Adipose tissue (tissue), 3 donors: Measurements from ENCODE around the gene NCAN. TPM values are rescaled to one million over a fixed set of nuclear protein-coding genes. Genes with fewer than 3 reads are reported as not detected.
"Not testable (repeated sequence)": the region's sequence is repeated elsewhere in the genome, so short reads cannot be mapped to it uniquely, and the experiment has no call there.

Source experiments
- H3K27ac ChIP-seq: one replicate; pipeline ENCODE4 v1.5.1; 2013; ENCODE audit warnings: low read depth, low read length
- WGBS, 3 donors: extraction: QIAGEN DNeasy Blood & Tissue Kit; methylation state at CpG; one replicate each; pipeline ENCODE4 v1.1.7; 2013; 5-methylcytosine and 5-hydroxymethylcytosine counted together
- polyA plus RNA-seq, 3 donors: library from polyadenylated mRNA; stranded (reverse); fragments of 200-250 nt; gene quantifications; one replicate each; pipeline ENCODE4 v1.2.3, GENCODE V29; 2013
- donor health status: healthy with polysubstance abuse.
- donor health status: Bipolar disorder and iron deficiency.
- donor health status: healthy.

Gene NCAN
- polyA plus RNA-seq, 3 donors = 0.01 to 0.06 TPM; not detected in 1

DNA sequence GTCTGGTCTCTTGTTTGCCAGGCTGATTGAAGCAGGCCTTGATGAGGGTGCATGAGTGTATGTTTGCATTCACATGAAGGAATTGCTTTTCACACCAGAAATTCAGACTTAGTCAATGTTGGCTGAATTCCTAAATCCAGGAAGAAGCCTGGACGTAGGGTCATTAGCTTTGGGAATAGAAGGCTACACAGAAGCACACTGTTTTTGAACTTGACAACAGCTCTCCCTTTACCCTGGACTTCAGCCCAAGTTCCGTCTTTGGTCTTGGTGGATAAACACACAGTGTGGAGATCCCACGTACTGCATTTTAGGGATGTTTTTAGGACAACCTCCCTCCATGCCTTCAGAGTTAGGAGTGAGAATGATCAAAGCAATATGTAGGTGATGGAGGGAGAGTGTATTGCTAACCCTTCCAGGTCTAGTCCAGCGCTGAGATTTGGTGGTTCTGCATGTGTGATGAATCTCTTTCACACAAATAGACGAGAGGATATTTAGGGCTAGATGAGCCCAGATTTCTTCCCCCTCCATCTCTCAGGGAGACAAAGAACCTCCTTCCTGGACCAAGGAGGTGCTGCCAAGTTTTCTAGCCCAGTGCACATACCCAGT, 38.5 kb downstream of the NCAN start:
- no peak overlapping the region for H3K27ac ChIP-seq
- 39 to 50% (median 49%) methylated on average over 5 of the region's 5 CpGs for WGBS, 3 donors

DNA sequence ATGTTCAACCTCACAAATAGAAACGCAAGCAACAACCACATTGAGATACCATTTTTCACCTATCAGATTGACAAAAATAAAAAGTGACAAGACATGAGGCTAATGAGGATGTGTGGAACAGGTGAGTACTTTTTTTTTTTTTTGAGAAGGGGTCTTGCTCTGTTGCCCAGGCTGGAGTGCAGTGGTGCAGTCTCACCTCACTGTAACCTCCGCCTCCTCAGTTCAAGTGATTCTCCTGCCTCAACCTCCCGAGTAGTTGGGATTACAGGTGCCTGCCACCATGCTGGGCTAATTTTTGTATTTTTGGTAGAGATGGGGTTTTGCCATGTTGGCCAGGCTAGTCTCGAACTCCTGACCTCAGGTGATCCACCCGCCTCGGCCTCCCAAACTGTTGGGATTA, 41.7 kb downstream of the NCAN start:
- WGBS, 3 donors = 84 to 88% (median 88%) methylated on average over 6 of the region's 6 CpGs
- not testable (repeated sequence) for H3K27ac ChIP-seq

GRCh38 chr19:19256072-19256969, 44.6 kb downstream of the NCAN start:
- 50 to 60% (median 51%) methylated on average over 17 of the region's 17 CpGs for WGBS, 3 donors
- no peak overlapping the region for H3K27ac ChIP-seq

DNA sequence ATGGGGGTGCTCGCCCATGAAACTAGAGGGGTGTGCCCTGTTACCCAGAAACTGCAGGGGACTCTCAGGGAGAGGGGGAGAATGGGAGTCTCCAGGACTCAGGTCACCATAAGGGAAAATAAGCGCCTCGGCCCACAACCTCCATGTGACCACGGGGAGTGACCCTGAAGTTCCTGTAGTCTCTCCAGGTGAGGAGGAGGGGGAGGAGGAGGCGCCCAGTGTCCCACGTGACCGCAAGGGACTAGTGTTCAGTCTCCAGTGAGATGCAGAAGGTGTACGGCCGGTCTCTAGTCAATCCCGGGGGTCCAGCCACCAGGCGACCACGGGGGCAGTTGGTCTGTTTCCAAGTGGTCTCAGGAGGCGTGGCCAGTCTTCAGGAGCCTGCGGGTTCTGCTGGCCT, 45.4 kb downstream of the NCAN start:
- no peak overlapping the region for H3K27ac ChIP-seq
- 44 to 73% (median 73%) methylated on average over 14 of the region's 14 CpGs for WGBS, 3 donors

- H3K27ac ChIP-seq = no peak overlapping the region
- 75 to 86% (median 75%) methylated on average over 71 to 72 of the region's 72 CpGs for WGBS, 3 donors
These were observed 46.3 kb downstream of the NCAN start for GRCh38 chr19:19257836-19258588.

DNA sequence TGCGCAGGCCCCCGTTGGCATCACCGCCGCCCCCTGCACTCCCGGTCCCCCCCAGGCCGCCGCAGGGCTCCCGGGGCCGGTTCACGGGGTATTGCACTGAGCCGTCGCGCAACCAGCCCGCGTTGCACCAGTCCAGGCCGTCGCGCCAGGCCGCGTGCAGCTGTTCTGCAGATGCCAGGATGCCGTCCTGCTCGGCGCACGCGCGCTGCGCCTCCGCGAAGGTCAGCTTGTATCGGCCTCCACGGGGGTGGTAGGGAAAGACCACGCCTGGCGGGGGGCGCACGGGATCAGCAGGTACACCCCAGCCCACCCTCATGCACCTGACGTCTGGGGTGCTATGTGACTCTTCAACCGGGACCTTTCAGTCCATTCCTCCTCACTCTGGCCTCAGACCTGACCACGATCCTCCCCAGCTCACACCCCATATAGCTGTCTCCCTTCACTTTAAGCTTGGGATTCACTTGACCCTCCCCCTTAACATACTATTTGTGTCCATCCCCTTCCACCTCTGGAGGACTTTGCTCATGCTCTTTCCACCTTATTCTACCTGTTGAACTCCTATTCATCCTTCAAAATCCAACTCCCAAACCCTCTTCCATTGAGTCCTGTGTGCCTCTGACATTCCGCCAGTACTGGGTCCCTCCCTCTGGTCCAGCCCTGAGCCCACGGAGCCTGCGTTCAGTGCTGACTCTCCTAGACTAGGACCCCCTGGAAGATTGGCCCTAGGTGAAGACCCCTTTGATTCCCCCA, 47.0 kb downstream of the NCAN start:
- H3K27ac ChIP-seq = no peak overlapping the region
- WGBS, 3 donors = 91 to 94% (median 93%) methylated on average over 38 to 41 of the region's 41 CpGs

- H3K27ac ChIP-seq = no peak overlapping the region
- 67 to 87% (median 85%) methylated on average over 2 of the region's 2 CpGs for WGBS, 3 donors
These were observed 48.0 kb downstream of the NCAN start for GRCh38 chr19:19259741-19260140.

DNA sequence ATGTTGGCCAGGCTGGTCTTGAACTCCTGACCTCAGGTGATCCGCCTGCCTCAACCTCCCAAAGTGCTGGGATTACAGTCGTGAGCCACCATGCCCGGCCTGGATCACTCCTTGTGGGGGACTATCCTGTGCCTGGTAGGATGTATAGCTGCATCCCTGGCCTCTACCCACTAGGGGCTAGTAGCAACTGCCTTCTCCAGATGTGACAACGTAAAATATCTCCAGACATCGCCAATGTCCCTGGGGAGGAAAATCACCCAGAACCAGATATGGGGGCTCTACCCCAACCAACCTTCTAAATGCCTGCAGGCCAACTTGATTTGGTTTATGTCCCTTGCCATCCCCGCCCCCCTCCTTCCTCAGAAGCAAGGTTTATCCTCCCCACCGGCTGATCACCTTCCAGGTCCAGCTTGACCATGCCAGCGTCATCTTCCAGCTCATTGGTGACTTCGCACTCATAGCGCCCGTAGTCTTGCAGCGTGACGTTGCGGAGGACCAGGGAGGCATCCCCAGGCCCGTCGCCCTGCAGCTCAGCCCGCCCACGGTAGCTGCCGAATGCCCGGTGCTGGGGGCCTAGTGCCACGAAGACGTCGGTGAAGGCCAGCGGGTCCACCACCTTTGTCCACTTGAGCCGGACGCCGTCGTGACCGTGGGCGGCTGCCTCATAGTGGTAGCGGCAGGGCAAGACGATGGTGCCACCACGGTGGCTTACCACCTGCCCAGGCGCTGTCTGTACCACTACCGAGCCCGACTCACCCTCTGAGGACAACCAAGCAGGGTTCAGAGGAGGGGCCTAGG, 48.9 kb downstream of the NCAN start:
- no peak overlapping the region for H3K27ac ChIP-seq
- WGBS, 3 donors = 53 to 57% (median 54%) methylated on average over 36 of the region's 36 CpGs

GRCh38 chr19:19261350-19262189, 49.8 kb downstream of the NCAN start:
- no peak overlapping the region for H3K27ac ChIP-seq
- 1 to 2% (median 2%) methylated on average over 47 to 52 of the region's 52 CpGs for WGBS, 3 donors

GRCh38 chr19:19262190-19263057, 50.7 kb downstream of the NCAN start:
- no peak overlapping the region for H3K27ac ChIP-seq

GRCh38 chr19:19263886-19264487, 52.2 kb downstream of the NCAN start:
- no peak overlapping the region for H3K27ac ChIP-seq
- WGBS, 3 donors = 73 to 82% (median 77%) methylated on average over 7 of the region's 7 CpGs

More at GRCh38 chr19:19262190-19263057, 50.7 kb downstream of the NCAN start:
- 7 to 10% (median 9%) methylated on average over 27 to 31 of the region's 31 CpGs for WGBS, 3 donors

- WGBS, 3 donors = 95 to 98% (median 98%) methylated on average over 3 of the region's 3 CpGs
- H3K27ac ChIP-seq = no peak overlapping the region
These were observed 55.5 kb downstream of the NCAN start for GRCh38 chr19:19267305-19267704.

DNA sequence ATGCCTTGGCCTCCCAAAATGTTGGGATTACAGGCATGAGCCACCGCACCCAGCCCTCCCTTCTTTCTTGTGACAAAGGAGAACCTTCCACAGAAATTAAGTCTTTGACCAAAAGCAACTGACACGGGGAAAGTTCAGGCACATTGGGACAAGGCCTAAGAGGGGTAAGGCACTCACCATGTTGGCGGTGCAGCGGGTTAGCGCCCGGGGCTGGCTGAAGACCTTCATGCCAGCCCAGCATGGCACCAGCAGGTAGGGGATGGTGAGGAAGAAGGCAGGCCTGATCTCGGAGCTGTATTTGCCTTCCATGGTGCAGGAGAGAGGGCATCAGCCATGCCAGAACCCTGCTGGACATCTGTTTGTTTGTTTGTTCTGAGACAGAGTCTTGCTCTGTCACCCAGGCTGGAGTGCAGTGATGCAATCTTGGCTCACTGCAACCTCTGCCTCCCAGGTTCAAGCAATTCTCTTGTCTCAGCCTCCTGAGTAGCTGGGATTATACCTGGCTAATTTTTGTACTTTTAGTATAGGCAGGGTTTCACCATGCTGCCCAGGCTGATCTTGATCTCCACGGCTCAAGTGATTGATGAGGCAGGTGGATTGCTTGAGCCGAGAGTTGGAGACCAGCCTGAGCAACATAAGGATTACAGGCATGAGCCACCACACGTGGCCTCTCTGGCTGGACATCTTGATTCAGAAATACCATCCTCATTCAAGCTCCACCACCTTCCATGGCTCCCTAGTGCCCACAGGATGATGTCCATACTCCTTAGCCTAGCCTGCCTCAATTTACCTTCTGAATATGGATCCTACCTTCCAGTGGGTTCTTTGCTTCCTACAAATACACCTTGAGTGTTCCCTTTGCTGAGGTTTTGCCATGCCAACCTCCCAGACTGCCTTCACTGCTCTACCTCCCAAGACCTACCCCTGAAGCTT, 57.0 kb downstream of the NCAN start:
- WGBS, 3 donors = 73 to 81% (median 76%) methylated on average over 10 of the region's 10 CpGs
- H3K27ac ChIP-seq = no peak overlapping the region

DNA sequence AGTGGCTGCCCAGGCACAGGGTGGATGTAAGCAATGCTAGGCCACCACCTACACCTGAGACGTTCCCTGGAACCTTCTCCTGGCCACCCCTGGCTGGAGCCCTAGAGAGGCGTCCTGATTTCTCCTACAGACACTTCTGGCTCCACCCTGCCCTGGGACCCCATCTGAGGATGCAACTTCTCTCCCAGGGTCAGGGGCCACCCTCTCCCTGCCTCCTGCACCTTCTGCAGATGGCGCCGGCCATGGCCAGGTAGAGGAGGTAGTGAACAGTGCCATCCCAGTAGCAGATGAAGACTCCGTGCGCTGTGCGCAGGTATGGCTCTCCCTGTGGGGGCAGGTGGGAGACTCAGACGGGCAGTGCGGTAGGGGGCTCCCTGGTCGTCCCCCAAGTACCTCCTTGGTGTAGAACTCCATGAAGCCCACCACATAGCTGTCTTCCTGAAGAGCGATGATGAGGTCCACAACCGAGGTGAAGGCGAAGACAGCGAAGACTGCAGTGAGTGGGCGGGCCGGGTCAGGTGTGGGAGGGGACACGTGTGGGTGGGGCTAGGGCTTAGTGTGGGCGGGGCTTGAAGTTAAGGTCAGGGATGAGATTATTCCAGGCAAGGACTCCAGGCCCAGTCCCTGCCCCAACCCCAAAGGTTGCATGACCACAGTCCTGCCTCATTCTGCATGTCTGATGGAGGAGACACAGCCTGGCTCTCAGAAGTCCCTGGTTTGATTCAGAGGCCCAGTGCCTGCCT, 58.4 kb downstream of the NCAN start:
- 75 to 79% (median 78%) methylated on average over 18 of the region's 18 CpGs for WGBS, 3 donors
- H3K27ac ChIP-seq = no peak overlapping the region
